Measurements from ENCODE around the gene CNGA4.

DNA sequence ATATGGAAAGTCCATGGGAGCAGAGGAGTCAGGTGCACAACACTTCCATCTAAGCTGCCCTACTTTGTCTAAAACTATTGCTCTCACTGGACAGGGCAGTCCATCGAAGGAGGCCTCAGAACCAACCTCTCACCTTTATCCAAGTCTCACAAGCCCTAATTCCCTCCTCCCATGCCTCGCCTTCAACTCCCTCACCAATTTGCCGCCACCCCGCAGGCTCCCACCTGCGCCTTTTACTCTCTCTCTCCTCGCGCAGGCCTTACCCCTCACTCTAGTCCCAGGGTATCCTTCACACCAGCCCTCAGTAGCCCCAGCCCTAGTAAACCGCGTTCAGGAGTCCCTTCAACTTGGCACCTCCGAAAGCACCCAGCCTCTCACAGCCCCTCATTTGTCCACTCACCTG is 4.9 kb upstream of the CNGA4 start:
- TF ChIP-seq EZH2 (IDR thresholded peaks at IDR 0.05; ENCODE audit: borderline replicate concordance, insufficient read depth, low read depth, low read length, poor library complexity, severe bottlenecking), result no peak
- TF ChIP-seq, protein P1, sequence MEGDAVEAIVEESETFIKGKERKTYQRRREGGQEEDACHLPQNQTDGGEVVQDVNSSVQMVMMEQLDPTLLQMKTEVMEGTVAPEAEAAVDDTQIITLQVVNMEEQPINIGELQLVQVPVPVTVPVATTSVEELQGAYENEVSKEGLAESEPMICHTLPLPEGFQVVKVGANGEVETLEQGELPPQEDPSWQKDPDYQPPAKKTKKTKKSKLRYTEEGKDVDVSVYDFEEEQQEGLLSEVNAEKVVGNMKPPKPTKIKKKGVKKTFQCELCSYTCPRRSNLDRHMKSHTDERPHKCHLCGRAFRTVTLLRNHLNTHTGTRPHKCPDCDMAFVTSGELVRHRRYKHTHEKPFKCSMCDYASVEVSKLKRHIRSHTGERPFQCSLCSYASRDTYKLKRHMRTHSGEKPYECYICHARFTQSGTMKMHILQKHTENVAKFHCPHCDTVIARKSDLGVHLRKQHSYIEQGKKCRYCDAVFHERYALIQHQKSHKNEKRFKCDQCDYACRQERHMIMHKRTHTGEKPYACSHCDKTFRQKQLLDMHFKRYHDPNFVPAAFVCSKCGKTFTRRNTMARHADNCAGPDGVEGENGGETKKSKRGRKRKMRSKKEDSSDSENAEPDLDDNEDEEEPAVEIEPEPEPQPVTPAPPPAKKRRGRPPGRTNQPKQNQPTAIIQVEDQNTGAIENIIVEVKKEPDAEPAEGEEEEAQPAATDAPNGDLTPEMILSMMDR (IDR thresholded peaks at IDR 0.05), result no peak

Measured in B cell (primary cell).